Karpas-422 (cell line): ENCODE results near the gene C17orf114.

Experiments
- DNase-seq: peaks from one replicate; pipeline ENCODE4 v3.0.0-alpha.2; 2015
- H2AFZ ChIP-seq: fragments of 200-600 bp; sonication (generic); 2 replicates; pipeline ENCODE4 v1.6.1; 2014; ENCODE audit warnings: antibody characterized with exemption, low read length, mixed read lengths
- H3K27ac ChIP-seq: fragments of 200-600 bp; sonication (generic); 2 replicates; pipeline ENCODE4 v1.5.1; 2014; ENCODE audit warnings: mild to moderate bottlenecking, low read length, moderate library complexity
- H3K27me3 ChIP-seq: fragments of 200-600 bp; sonication (generic); 2 replicates; pipeline ENCODE4 v1.6.1; 2014; ENCODE audit warnings: low read length, mixed read lengths
- H3K36me3 ChIP-seq: fragments of 200-600 bp; sonication (generic); 2 replicates; pipeline ENCODE4 v1.6.1; 2014; ENCODE audit warnings: low read length, mixed read lengths; ENCODE audit not compliant: insufficient read depth
- H3K4me1 ChIP-seq: fragments of 200-600 bp; sonication (generic); 2 replicates; pipeline ENCODE4 v1.6.1; 2014; ENCODE audit warnings: mild to moderate bottlenecking, low read length, mixed read lengths
- H3K4me2 ChIP-seq: fragments of 200-600 bp; sonication (generic); 2 replicates; pipeline ENCODE4 v1.6.1; 2014; ENCODE audit warnings: low read length, low read depth, mild to moderate bottlenecking; ENCODE audit not compliant: poor library complexity, severe bottlenecking
- H3K4me3 ChIP-seq: fragments of 200-600 bp; sonication (generic); 2 replicates; pipeline ENCODE4 v1.5.1; 2014; ENCODE audit warnings: mild to moderate bottlenecking, antibody characterized with exemption, low read length, mixed read lengths
- H3K79me2 ChIP-seq: fragments of 200-600 bp; sonication (generic); 2 replicates; pipeline ENCODE4 v1.6.1; 2014; ENCODE audit warnings: mild to moderate bottlenecking, low read length, mixed read lengths
- H3K9ac ChIP-seq: fragments of 200-600 bp; sonication (generic); 2 replicates; pipeline ENCODE4 v1.6.0; 2014; ENCODE audit warnings: low read length
- H3K9me2 ChIP-seq: fragments of 200-600 bp; sonication (generic), shearing (Covaris generic); replicated peaks from 2 replicates; pipeline ENCODE4 v1.6.0; 2014; ENCODE audit warnings: mild to moderate bottlenecking, low read length, moderate library complexity; ENCODE audit not compliant: insufficient read depth
- H3K9me3 ChIP-seq: fragments of 300-700, 200-600 bp; sonication (generic); 2 replicates; pipeline ENCODE4 v1.6.1; 2014; ENCODE audit warnings: low read length, mixed read lengths
- H4K20me1 ChIP-seq: fragments of 200-600 bp; sonication (generic); 2 replicates; pipeline ENCODE4 v1.6.1; 2014; ENCODE audit warnings: mild to moderate bottlenecking, antibody characterized with exemption, low read length, low read depth; ENCODE audit not compliant: insufficient read depth

C17orf114 gene

GRCh38 chr17:4802228-4802627 lies at the start of gene C17orf114:
Gene C17orf114 (minus strand): TSS chr17:4802328.
- Histone ChIP-seq H3K9ac (no peak within 1 kb of the TSS), H3K4me2 (no peak within 1 kb of the TSS), H3K4me1 (peaks cover 7% of the 10 kb centered on the region), H3K4me3 (no peak within 1 kb of the TSS), H3K79me2 (peaks cover 5% of the 10 kb centered on the region), H3K36me3 (peaks cover 12% of the 10 kb centered on the region), H3K27ac (no peak within 1 kb of the TSS), H4K20me1 (no peaks in the 10 kb centered on the region), H2AFZ (no peak within 1 kb of the TSS), H3K9me3 (no peaks in the 10 kb centered on the region), H3K9me2 (no peaks in the 10 kb centered on the region), H3K27me3 (no peaks in the 10 kb centered on the region)
- no peak for DNase-seq

DNA sequence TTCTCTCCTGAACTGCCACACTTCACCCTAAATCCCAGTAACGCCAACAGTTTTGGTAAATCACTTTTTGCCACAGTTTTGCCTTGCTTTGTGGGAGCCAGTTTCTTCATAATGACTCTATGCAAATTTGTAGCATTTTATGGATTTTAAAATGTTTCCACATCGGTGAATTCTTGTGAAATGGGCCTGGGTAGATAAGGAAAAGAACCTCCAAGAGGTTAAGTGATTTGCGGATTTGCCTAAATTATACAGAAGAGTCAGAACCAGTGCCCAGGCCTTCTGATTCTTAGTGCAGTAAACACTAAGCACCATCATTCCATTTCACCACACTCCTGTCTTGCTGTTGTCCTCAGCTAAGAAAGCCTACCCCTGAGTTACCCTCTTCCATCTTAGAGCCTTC lies 49.0 kb upstream of the C17orf114 start:
- Histone ChIP-seq H3K4me1 (peaks cover 3% of the 10 kb centered on the region; the same call in 1 of the 2 replicates), H3K9me2 (no peaks in the 10 kb centered on the region), H3K79me2 (peaks cover 81% of the 10 kb centered on the region), H2AFZ (no peak overlapping the region), H3K9me3 (no peaks in the 10 kb centered on the region), H4K20me1 (peaks cover 20% of the 10 kb centered on the region; the same call in 1 of the 2 replicates), H3K27me3 (no peaks in the 10 kb centered on the region), H3K36me3 (no peaks in the 10 kb centered on the region), H3K4me2 (no peak overlapping the region), H3K9ac (no peak overlapping the region), H3K27ac (no peak overlapping the region), H3K4me3 (no peak overlapping the region)
- no peak for DNase-seq

DNA sequence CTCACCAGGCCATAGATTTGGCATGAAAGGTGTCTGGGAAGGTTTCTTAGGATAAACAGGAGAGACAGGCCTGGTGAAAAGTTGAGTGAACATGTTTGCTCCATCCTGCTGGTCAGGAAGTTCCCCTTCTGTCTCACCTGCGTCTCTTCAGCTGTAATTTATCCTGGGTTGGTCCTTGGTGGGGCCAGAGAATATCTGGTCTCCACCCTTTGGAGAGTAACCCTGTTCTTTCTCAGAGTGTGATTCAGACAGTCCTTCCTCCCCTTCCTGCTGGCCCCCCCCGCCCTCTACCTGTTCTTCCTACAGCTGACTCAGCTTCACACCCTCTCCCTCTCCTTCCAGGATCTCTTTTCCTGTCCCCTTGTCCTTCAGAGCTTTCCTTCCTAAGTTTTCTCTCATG lies 48.1 kb upstream of the C17orf114 start:
- Histone ChIP-seq H3K27ac (no peak overlapping the region), H4K20me1 (peaks cover 20% of the 10 kb centered on the region; the same call in 1 of the 2 replicates)

GRCh38 chr17:4849011-4849536 lies 46.9 kb upstream of the C17orf114 start:
- H3K36me3 ChIP-seq = no peaks in the 10 kb centered on the region
- no peaks in the 10 kb centered on the region for H3K27me3 ChIP-seq
- H3K4me1 ChIP-seq = peaks cover 12% of the 10 kb centered on the region; the same call in 1 of the 2 replicates
- H2AFZ ChIP-seq = no peak overlapping the region
- no peak overlapping the region for H3K4me3 ChIP-seq
- H3K79me2 ChIP-seq = peaks cover 92% of the 10 kb centered on the region
- no peaks in the 10 kb centered on the region for H3K9me2 ChIP-seq
- H4K20me1 ChIP-seq = peaks cover 20% of the 10 kb centered on the region; the same call in 1 of the 2 replicates
- no peak for DNase-seq
- no peak overlapping the region for H3K27ac ChIP-seq
- H3K9ac ChIP-seq = no peak overlapping the region
- H3K4me2 ChIP-seq = no peak overlapping the region
- no peaks in the 10 kb centered on the region for H3K9me3 ChIP-seq

More for the DNA sequence above, 48.1 kb upstream of the C17orf114 start:
- Histone ChIP-seq H3K9me3 (no peaks in the 10 kb centered on the region), H3K9ac (no peak overlapping the region), H3K36me3 (no peaks in the 10 kb centered on the region), H3K4me1 (peaks cover 3% of the 10 kb centered on the region; the same call in 1 of the 2 replicates), H3K4me3 (no peak overlapping the region), H3K9me2 (no peaks in the 10 kb centered on the region), H3K27me3 (no peaks in the 10 kb centered on the region), H3K4me2 (no peak overlapping the region), H3K79me2 (peaks cover 88% of the 10 kb centered on the region), H2AFZ (no peak overlapping the region)
- DNase-seq = no peak

DNA sequence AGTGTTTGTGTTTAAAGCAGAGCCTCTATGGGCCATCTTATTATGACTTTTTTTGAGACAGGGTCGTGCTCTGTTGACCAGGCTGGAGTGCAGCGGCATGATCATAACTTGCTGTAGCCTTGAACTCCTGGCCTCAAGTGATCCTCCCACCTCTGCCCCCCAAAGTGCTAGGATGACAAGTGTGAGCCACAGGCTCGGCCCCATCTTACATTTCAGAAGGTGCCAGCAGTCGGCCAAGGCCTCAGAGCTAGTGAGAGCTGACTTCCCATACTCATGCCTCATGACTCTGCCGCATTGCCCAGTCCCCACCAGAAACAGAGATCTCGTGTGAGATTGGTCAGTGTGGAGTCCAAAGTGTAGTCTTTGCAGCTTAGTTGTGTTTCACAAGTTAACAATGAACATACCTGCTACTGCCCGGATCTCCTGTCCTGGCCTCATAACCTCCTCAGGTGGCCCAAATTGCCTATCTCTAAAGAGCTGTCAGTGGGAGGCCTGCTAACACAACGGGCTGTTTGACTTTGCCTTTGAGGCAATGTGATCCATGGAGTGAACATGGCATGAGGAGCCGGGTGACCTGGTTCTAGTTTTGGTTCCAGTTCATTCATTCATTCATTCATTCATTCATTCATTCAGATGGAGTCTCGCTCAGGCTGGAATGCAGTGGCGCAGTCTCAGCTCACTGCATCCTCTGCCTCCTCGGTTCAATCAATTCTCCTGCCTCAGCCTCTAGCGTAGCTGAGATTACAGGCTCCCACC lies 44.7 kb upstream of the C17orf114 start:
- no peak for DNase-seq
- H3K4me1 ChIP-seq = peaks cover 12% of the 10 kb centered on the region; the same call in 1 of the 2 replicates
- H4K20me1 ChIP-seq = peaks cover 23% of the 10 kb centered on the region; the same call in 1 of the 2 replicates
- H3K36me3 ChIP-seq = no peaks in the 10 kb centered on the region
- H3K9ac ChIP-seq = no peak overlapping the region
- no peak overlapping the region for H3K4me3 ChIP-seq
- no peaks in the 10 kb centered on the region for H3K9me2 ChIP-seq
- peaks cover 94% of the 10 kb centered on the region for H3K79me2 ChIP-seq
- H3K4me2 ChIP-seq = no peak overlapping the region
- no peaks in the 10 kb centered on the region for H3K9me3 ChIP-seq
- H2AFZ ChIP-seq = no peak overlapping the region
- H3K27me3 ChIP-seq = no peaks in the 10 kb centered on the region
- no peak overlapping the region for H3K27ac ChIP-seq

DNA sequence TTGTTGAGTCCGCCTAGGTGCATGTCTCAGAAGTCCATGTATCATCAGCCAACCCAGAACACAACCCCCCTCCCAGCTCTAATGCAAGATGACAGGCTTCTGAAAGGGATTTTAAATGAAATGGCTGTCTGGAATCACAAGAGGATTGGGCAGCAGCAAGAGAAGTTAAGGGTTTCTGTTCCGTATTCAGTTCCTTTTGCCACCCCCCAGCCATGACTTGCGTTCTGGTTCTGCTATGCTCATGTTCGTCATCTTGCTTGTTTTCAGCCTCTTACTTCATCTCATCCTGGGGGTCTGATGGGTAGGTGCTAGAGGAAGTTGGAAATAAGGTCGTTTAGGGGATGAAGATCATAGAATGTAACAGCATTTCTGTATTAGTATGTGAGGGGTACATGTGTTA lies 43.0 kb upstream of the C17orf114 start:
- Histone ChIP-seq H3K9me2 (no peaks in the 10 kb centered on the region), H3K9ac (no peak overlapping the region), H3K4me2 (no peak overlapping the region), H3K36me3 (no peaks in the 10 kb centered on the region), H3K27ac (no peak overlapping the region), H3K9me3 (no peaks in the 10 kb centered on the region), H3K27me3 (no peaks in the 10 kb centered on the region), H2AFZ (no peak overlapping the region), H4K20me1 (peaks cover 28% of the 10 kb centered on the region; the same call in 1 of the 2 replicates), H3K79me2 (peaks cover 94% of the 10 kb centered on the region), H3K4me3 (no peak overlapping the region), H3K4me1 (peaks cover 8% of the 10 kb centered on the region; the same call in 1 of the 2 replicates)
- DNase-seq = no peak

GRCh38 chr17:4843321-4844000 lies 41.3 kb upstream of the C17orf114 start:
- H3K4me3 ChIP-seq = no peak overlapping the region
- no peak for DNase-seq
- peaks cover 8% of the 10 kb centered on the region; the same call in 1 of the 2 replicates for H3K4me1 ChIP-seq
- H3K9me2 ChIP-seq = no peaks in the 10 kb centered on the region
- H4K20me1 ChIP-seq = peaks cover 23% of the 10 kb centered on the region; the same call in 1 of the 2 replicates
- no peak overlapping the region for H3K4me2 ChIP-seq
- no peaks in the 10 kb centered on the region for H3K27me3 ChIP-seq
- H3K27ac ChIP-seq = no peak overlapping the region
- H3K9me3 ChIP-seq = no peaks in the 10 kb centered on the region
- H3K79me2 ChIP-seq = peaks cover 92% of the 10 kb centered on the region
- H3K36me3 ChIP-seq = no peaks in the 10 kb centered on the region
- H3K9ac ChIP-seq = no peak overlapping the region
- H2AFZ ChIP-seq = no peak overlapping the region

DNA sequence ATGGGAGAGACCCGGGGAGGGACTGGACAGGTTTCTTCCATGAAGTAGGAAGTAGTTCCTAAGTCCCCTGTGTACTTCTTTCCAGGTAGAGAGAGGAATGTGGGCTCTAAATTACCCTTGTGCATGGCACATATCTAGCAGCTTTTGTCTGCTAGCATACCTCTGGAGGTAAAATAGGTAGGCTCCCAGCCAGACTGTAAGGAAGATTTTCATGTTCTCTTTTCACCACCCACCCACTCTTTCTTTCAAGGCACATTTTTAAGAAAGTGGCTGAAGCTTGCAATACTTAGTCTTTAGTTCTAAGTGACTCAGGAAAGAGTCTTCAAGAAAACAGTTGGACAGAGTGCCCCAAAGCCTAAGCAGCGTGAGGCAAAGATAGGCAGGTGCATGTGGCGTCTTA lies 40.2 kb upstream of the C17orf114 start:
- Histone ChIP-seq H3K36me3 (no peaks in the 10 kb centered on the region), H3K27me3 (no peaks in the 10 kb centered on the region), H3K79me2 (peaks cover 94% of the 10 kb centered on the region), H3K4me1 (peaks cover 8% of the 10 kb centered on the region; the same call in 1 of the 2 replicates), H3K4me2 (no peak overlapping the region), H2AFZ (no peak overlapping the region), H3K4me3 (no peak overlapping the region), H3K9me2 (no peaks in the 10 kb centered on the region), H3K27ac (no peak overlapping the region), H4K20me1 (peaks cover 23% of the 10 kb centered on the region; the same call in 1 of the 2 replicates), H3K9me3 (no peaks in the 10 kb centered on the region), H3K9ac (no peak overlapping the region)
- no peak for DNase-seq
